HL-60 (cell line): Measurements from ENCODE around the gene MAGOHB.

ENCODE experiments used
- CTCF ChIP-seq: IDR thresholded peaks from one replicate; pipeline ENCODE4 v1.5.1; 2011; ENCODE audit warnings: low read length, control low read depth, inconsistent platforms; ENCODE audit not compliant: insufficient read depth
- POLR2AphosphoS5 ChIP-seq: IDR thresholded peaks from 2 replicates; pipeline ENCODE4 v1.6.1; 2012; ENCODE audit warnings: low read depth
- REST ChIP-seq: IDR thresholded peaks from 2 replicates; pipeline ENCODE4 v1.6.1; 2012; ENCODE audit warnings: low read depth; ENCODE audit not compliant: insufficient replicate concordance

- no peak for TF ChIP-seq CTCF
- TF ChIP-seq REST: no peak
- TF ChIP-seq POLR2AphosphoS5: no peak
These were observed 47.9 kb upstream of the MAGOHB start for GRCh38 chr12:10661338-10661737.
